GM20431 (cell line): Measurements from ENCODE around the gene FLVCR1.
"Not testable (repeated sequence)": the region's sequence is repeated elsewhere in the genome, so short reads cannot be mapped to it uniquely, and the experiment has no call there.

Experiments
- in situ Hi-C: fragments of 300-500 bp; cut with MseI, MboI; formaldehyde crosslinking; loops from one replicate; pipeline ENCODE4 v1.15.0; 2020; ENCODE audit warnings: low sequenced_read_pairs; ENCODE audit not compliant: unreplicated experiment

FLVCR1 gene

DNA sequence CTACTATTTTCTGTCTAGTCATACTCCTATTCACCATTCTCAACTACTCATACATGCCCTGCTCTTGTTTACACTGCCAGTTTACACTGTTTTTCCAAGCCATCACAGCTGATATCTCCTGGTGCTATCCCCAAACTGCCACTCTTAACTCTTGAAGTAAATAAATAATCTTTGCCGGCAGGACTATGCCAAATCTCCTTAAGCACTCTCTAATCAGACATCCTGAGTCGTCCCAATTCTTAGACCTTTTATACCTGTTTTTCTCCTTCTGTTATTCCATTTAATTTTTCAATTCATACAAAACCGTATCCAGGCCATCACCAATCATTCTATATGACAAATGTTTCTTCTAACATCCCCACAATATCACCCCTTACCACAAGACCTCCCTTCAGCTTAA, 55.6 kb downstream of the FLVCR1 start:
- in situ Hi-C loops, result not testable (repeated sequence)

- in situ Hi-C loops, result not testable (repeated sequence)
Measured at GRCh38 chr1:212914110-212914509, 56.0 kb downstream of the FLVCR1 start.

GRCh38 chr1:212914789-212915188, 56.7 kb downstream of the FLVCR1 start:
- in situ Hi-C loops, result no loop called here

DNA sequence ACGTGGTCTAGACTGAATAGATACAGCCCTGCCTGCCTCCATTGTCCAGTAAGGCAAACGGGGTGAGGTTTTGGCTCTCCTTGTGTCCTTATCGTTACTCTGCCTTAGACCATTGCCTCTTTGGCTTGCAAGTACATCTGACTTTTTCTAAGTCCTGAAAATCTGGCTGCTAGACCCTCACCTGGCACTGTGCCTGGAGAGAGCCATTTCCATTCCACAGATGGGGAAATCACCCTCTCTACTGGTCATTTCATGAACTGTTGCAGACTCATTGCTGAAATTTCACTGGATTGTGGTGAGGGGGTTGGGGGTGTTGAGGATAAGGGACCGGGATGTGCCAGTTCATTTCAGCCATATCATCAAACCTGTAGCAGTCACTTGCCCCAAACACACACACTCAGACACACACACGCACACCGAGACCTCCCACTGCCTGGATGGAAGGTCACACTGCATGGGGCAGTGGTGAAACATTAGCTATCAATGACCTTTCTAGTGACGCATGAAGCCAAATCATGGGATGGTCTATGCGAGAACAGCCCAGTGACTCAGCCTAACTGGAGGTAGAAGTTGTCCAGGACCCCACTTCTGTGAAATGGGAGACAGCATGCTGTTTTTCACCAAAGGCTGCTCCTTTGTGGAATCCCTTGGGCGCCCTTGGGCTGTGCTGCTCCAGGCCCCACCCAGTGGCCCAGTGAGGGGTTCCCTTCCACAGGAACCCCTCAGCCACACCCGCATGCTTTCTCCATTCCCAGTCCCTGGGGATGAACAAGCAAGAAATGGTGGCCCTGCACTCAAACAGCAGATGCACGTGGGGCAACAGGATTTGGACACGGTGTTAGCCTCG, 57.4 kb downstream of the FLVCR1 start:
- in situ Hi-C loops, result no loop called here

GRCh38 chr1:212916481-212917133, 58.5 kb downstream of the FLVCR1 start:
- in situ Hi-C loops, result no loop called here

DNA sequence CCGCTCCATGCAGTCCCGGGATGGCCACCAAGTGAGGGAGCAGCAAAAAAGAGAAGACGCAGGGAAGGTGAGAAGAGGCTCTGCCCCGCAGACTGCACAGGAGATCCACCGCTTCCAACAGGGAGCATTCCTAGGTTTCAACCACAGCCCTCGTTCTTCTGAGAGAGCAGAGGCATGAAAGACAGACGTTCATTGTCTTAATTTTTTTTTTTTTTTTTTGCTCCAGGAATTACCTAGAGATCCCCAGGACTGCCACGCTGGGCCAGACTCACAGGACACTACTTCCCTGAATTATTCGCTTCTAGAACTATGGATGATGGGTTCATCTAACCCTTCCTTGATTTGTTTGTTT, 59.0 kb downstream of the FLVCR1 start:
- in situ Hi-C loops, result no loop called here

- in situ Hi-C loops, result no loop called here
Measured at GRCh38 chr1:212917858-212918257, 59.8 kb downstream of the FLVCR1 start.

DNA sequence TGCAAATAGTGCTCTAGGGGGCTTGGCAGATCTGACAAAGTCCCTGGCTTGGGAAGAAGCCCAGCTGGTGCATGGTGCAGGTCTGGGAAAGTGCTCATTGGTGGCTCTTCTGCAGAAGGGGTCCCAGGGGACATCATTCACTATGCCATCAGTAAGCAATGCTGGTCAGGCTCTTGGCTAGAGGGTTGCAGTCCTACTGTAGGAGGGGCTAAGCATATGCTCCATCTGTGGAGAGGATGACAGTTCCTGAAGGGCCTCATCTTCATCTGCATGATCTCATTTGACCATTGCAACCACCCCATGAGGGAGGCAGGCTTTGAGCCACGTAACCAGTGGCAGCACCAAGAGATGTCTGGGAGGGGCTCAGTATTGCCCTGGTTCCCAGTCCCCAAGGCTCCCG, 60.7 kb downstream of the FLVCR1 start:
- in situ Hi-C loops, result no loop called here

DNA sequence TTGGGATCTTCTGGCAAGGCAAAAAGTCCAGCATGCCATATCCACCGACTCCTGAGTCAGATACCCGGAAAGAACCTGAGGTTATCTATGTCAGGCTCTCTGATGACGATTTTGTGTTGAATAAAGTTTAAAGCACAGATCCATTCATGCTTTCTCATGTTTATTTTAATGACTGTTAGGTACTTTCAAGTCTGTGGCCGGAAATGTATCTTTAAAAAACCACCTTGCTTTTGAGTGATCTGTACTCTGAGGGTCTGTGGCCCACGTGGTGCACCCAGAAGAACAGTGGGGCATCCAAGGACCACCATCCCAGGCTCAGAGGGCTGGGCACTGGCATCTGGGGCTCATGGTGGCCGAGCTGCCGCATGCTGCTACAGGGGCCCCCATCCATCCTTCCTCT, 62.2 kb downstream of the FLVCR1 start:
- in situ Hi-C loops, result no loop called here

DNA sequence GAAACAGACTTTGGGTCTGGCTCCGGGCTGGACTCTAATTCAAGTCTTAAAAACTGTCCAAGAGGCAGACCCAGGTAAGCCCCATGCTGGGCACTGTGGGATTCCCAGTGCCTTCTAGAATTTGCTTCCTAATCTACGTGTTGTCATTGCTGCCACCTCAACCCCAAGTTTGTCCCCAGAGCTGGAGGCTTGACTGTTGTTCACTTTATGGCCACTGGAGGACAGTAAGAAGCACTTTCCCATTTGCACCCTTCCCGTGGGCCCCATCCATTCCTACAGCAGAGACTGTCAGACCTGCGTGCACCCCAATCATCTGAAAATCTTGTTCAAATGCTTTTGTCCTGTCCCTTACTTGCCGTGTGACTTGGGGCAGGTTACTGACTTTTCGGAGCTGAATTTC, 62.8 kb downstream of the FLVCR1 start:
- in situ Hi-C loops, result no loop called here

DNA sequence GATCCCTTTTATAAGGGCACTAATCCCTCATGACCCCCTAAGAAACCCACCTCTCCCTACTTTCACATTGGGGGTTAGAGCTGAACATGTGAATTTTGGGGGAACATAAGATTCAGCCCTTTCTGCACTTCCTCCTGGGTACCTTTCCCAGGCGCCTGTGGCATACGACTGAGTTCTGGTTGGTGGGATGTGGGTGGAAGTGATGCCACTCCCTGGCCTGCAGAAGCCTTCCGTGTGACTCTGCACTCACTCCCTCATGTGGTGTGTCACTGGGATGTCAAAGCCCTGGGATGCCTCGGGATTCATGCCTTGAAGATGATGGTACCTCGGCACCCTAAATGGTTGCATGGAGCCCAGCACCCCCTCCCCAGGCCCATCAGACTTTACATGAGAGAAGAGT, 63.9 kb downstream of the FLVCR1 start:
- in situ Hi-C loops, result no loop called here

DNA sequence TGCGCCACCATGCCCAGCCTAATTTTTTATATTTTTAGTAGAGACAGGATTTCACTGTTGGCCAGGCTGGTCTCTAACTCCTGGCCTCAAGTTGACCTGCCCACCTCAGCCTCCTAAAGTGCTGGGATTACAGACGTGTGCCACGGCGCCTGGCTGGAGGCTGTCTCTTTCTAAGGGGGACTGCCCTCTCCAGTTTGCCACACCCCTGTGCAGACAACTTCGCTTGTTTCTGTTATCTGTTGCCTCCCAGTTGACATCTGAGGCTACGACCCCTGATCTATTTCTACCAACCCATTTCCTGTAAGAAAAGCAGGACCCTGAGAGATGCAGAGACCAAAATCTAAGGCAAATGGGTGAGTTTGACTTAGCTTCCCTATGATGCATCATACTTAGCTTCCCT, 68.3 kb downstream of the FLVCR1 start:
- in situ Hi-C loops, result no loop called here

- in situ Hi-C loops, result no loop called here
Measured at GRCh38 chr1:212928323-212929291, 70.5 kb downstream of the FLVCR1 start.

DNA sequence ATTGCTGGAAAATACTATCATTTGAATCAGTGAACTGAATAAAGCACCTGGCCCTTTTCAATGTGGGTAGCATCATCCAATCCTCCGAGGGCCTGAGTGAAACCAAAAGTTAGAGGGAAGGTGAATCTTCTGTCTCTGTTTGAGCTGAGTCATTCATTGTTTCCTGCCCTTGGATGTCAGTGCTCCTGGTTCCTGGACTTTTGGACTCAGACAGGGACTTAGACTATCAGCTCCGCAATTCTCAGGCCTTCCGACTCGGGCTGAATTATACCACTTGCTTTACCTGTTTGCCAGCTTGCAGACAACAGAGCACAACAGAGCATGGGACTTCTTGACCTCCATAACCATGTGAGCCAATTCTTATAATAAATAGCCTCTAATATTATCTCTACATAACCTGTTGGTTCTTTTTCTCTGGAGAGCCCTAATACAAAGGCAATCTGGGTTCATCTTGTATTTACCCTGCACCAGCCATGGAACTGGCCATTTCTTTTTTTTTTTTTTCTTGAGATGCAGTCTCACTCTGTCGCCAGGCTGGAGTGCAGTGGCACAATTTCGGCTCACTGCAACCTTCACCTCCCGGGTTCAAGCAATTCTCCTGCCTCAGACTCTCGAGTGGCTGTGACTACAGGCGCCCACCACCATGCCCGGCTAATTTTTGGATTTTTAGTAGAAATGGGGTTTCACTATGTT, 73.1 kb downstream of the FLVCR1 start:
- in situ Hi-C loops, result no loop called here

GRCh38 chr1:212933815-212934471, 75.9 kb downstream of the FLVCR1 start:
- in situ Hi-C loops, result no loop called here

DNA sequence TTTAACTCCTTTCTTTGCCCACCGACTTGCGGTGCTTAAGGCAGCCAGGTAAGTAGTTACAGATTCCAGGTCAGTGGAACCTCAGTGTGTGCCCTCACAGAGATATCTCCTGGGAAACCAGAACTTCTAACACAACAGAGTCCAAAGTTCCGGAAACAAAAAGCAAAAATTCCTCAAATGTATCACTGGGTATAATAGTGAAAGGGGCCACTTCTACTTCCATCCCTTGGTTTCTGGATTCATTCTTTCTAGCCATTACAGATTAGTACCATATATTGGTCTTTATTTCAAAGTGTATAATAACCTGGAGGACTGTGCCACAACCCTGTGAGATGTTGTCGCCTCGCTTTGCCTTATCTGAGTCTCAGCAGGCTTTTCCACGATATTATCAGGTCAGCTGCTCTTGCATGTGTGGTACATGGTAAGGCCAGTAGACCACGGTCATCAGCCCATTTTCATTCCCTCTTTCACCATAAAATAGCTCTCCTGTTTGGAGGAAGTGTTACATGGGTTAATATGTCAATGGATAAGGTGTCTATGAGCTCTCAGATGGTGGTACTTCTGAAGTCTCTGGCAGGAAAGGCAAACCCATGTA, 77.4 kb downstream of the FLVCR1 start:
- in situ Hi-C loops, result no loop called here

DNA sequence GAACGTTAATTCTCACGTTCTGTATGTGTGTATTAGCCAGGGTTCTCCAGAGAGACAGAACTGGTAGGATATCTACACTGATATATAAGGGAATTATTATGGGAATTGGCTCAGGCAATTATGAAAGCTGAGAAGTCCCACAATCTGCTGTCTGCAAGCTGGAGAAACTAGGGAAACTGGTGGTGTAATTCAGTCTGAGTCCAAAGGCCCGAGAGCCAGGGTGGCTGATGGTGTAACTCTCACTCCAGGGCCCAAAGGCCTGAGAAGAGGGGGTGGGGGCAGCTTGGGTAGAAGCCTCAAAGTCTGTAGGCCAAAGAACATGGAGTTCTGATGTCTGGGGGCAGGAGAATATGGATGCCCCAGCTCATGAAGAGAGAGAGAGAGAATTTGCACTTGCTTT, 79.0 kb downstream of the FLVCR1 start:
- in situ Hi-C loops, result no loop called here

- in situ Hi-C loops, result no loop called here
Measured at GRCh38 chr1:212938846-212939245, 80.8 kb downstream of the FLVCR1 start.

DNA sequence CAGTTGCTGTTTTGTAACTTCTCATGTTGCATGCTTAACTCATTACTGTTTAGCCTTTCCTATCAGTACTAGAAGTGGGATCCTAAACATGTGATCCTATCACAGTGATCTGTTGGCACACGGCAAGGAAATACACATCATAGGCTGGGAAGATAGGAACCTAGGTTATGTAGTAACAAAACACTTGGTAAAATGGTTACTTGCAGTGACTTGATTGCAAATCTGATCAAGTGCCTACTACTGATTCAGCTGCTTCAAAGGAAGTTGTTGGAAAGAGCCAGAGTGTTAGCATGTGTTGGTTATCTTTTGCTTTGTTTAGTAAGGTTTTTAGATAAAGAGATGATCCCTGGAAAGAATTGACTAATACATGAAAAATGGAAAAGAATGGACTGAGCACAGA, 83.4 kb downstream of the FLVCR1 start:
- in situ Hi-C loops, result no loop called here
